GM19240 (cell line): ENCODE data around the gene HAUS7.

Experiments
- DNase-seq: peaks from one replicate; pipeline ENCODE4 v3.0.0; 2011; ENCODE audit warnings: low spot score; ENCODE audit not compliant: insufficient read length

HAUS7 gene

DNA sequence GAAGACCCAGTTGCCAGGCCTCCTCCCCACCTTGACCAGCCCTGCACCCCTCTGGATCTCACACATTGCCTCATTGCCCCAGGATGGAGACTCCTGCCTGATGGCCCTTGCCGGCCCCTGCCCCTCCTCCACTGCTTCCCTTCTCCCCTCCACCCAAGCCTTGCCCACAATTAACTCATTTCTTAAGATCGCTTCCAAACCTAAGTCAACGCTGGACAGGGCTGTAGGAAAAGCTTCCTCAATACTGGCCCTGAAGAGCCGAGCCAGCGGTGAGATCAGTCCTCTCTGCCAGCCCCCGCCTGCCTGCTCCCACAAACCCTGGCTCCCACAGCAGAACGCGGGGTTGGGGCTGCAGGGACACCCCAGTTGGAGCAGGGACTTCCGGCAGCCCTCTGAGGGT is 7.5 kb upstream of the HAUS7 start:
- no peak for DNase-seq

DNA sequence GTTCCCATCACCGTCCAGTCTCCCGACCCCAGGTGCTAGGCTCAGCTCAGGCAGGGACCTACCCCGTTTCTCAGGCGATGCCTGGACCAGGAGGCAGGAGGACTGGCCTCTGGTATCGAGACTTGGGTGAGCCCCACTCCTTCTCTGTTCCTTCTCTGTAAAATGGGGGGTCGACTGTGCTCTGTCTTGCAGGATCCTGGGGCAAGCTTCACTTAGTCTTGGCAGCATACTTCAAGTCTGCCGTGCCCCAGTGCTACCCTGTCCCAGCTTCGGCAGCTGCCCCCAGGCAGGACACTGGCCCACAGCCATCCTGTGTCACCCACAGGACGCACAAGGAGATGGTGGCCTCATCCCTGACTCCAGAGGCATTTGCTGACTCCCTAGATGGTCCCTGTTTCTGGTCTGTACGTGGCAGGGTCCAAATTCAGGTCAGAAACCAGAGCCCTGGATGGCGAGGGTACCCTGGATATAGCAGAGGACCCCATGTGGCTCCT is 7.0 kb upstream of the HAUS7 start:
- DNase-seq: no peak

DNA sequence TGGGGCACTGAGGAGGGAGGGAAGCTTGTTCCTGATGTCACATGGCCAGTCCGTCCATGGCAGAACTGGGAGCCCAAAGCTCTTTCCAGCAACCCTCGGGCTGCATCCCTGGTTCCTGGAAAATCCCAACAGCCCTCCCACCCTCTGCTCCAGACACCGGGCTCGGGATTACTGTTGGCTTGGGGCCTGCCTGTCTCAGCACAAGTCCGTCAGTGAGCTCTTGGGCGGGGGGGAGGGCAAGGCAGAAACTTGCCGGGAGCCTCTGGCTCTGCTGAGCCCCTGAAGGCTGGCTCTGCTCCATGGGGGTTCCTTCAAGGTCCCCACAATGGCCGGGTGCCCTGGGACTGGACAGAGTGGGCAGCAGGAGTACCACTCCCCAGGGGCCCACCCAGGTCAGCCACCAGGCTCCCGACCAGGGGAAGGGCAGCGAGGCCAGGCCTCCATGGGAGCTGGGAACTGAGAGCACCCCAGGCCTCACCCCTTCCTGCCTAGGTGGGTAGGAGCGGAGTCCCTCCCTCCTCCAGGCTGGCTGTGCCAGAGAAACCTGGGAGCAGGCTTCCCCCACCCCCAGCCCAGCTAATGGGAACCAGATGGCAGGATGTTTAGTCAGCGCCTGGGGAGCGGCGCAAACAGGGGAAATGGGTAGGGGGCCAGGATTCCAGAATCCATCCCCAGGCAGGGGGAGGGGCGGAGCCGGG is 6.4 kb upstream of the HAUS7 start:
- no peak for DNase-seq

DNA sequence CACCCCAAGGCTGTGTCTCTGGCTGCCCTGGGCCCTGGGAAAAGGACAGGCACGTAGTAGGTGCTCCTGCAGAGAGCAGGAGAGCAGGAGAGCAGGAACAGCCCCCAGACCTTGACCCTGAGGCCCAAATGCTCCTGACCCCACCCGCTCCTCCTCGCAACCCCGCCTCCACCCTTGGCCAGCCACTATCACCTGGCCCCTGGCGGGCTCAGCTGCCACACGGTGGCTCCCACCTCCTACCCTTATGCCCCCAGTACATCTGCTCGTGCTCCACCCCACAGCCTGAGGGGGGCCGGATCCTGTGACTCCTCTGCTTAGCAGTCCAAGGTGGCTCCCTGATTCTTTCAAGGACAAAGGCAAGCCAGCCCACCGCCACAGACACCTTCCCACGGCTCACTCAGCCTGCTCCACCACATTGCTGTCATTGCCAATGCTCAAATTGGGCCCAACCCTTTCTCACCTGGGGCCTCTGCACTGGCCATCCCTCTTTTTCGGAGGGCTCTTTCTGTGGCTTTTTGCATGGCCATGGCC is 5.4 kb upstream of the HAUS7 start:
- DNase-seq: no peak

DNA sequence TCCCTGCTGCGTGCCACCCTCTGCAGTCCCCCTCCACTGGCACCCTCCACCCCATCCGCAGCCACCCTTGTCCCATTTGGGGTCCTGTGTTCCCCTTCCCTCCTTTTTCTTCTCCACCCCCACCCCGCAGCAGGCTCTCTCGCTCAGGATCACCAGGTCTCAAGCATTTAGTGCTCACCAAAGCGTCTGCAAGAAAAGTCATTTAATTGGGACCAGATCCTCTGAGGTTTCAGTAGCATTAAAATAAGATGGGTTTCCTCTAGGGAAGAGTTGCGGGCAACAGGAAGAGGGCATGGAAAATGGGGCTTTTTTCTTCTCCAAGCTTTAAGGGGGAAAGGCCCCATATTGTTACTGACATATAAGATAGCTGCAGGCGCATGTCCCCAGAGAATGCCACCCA is 4.9 kb upstream of the HAUS7 start:
- DNase-seq: no peak

DNA sequence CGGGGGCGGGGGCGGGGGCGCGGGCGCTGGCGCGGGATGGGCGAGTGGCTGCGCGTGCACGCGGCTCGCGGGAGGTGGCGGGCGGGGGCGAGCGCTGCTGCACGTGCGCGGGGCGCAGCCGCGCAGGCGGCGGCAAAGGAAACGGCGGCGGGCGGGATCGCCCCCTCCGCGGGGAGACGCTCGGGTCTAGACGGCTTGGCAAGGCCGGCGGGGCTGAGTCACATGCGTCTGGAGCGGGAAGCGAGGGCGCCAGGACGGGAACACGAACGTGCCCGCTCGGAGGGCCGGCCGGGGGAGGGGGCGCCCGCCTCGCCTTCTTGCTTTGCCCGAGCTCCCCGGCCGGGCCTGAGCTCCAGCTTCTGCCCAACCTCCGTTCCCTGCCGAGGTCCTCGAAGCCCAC is 4.3 kb upstream of the HAUS7 start:
- DNase-seq: no peak

DNA sequence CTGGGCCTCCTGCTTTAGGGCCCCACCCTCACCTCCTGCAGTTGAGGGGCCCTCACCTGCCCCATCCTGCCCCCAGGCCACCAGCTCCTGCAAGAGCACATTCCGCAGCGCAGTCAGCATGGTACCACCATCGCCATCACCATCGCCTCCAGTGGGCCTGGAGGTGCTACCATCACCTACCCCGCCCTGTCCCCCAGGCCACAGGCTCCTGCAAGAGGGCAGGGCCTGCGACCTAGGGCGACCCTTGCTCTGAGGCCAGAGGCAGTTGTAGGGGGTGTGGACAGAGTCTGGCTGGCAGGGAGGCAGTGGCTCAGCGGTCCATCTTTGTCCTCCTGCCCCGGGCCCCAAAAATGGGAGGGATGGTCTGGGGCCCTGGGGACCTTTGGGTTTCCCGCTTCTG is 3.9 kb upstream of the HAUS7 start:
- DNase-seq: no peak

DNA sequence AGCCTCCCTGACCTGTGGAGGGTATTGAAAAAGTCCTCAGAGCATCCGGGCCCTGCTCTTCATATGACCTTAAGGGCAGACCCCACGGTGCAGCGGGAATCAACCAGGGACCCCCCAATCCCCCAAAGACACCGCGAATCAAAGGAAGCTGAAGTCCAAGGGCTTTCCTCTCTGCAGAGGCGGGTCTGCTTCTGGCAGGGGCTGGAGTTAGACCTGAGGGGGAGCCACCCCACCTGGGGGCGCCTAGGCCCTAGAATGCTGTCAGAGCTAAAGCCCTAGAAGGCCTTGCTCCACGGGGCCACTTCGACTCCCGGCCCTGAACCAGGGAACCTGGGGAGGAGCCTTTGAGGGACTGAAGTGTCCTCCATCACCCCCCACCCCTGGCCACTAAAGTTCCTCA is 2.8 kb upstream of the HAUS7 start:
- DNase-seq: no peak

DNA sequence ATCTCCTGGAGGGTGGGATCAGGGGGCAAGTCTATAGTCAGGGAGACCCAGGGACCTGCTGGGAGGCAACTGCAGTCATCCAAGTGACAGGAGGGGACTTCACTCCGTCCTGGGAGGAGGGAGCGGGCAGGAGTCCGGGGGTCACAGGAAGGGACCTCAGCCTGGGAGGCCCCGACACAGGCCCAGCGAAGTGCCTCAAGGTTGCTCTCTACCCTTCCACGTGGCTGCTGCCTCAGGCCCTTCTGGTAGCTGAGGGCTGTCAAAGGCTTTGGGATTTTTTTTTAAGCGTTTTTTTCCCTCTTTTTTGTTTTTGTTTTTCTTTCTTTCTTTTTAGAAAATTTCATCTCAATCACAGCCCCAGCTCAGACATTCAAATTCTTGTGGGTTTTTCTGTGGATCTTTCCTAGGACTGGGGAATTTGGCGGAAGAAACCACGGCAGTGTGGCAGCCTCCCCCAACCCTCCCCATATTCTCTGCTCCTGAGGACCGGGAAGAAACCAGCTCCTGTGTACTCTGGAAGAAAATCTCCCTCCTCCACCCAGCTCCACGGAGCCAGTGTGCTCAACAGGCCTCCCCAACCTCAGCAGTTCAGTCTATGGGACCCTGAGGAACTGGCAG is 1.4 kb upstream of the HAUS7 start:
- no peak for DNase-seq

DNA sequence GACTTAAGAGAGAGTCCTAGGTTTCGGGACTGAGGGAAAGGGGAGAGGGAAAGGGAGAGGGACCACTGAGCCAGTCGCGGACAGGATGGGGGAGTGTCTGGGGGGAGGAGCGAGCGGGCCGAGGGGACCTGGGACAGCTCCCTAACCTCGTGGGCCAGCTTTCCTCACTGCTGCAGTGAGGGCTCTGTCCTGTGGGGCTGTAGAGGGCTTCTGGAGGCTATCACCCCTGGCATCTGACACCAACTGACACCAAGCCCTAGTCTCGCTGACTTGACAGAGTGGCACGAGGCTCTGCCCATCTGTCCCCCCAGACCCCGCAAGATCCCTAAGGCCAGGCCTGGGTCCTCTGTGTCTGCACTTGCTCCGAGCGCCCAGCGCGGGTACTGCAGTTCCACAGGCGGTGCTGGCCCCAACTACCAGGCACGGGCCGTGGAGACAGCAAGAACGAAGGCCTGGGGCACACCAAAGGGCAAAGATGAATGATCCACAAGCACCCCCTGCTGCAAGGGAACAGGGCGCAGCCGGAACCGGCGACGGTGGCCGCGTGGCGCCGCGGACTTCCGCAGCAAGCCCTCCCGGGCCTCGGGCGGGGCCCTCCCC is 465 bp downstream of the HAUS7 start:
- no peak for DNase-seq

DNA sequence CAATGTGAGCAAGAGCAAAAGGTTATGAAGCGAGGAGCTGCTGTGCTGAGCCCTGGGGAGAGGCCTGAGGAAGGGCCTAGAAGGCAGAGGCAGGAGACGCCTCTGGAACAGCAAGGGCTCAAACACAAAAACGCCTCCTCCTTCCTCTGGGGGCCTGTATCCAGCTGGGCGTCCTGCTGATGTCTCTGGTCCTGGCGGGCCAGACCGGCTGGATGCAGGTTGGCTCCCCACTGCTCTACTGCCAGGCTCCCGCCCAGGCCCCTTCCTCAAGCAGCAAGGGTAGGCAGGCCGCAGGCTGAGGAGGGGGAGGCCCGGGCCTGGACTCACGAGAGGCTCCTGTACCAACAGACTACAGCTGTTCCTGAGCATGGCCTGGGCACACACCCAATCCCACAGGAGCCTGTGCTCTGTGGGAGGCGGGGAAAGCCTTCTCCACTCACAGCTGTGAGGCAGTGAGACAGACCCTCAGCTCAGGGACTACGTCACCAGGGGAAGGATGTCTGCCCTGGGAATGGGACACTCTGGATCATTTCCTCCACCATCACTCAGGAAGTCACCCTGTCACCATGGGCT is 2.3 kb downstream of the HAUS7 start:
- no peak for DNase-seq

DNA sequence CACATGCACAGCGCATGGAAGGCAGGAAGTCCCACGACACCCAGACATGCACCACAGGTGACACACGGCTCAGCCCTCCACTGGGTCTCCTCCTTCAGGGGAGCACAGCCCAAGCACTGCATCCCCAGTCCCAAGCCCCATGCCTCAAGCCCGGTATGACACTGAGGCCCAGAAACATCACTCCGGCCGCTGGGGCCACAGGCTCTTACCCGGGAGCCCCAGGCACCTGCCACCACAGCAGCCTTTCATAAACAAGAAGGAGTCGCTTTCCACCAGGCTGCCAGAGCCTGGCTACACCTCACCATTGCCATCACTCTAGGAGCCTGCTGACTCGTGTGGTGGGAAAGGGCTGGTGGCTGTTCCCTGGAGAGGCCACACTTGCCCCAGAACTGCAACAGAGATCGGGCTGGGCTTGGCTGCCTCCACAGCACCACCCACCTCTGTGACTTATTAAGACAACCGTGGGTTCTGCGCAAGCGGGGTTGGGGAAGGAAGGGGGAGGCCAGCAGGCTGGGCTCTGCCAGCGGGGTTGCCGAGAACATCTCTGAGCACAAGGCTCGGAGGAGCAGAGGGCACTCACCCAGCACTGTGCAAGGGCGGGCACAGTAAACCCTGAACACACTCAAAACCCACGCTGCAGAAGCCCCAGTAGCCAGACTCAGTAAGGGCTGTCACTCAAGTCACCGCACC is 4.5 kb downstream of the HAUS7 start:
- DNase-seq: no peak

DNA sequence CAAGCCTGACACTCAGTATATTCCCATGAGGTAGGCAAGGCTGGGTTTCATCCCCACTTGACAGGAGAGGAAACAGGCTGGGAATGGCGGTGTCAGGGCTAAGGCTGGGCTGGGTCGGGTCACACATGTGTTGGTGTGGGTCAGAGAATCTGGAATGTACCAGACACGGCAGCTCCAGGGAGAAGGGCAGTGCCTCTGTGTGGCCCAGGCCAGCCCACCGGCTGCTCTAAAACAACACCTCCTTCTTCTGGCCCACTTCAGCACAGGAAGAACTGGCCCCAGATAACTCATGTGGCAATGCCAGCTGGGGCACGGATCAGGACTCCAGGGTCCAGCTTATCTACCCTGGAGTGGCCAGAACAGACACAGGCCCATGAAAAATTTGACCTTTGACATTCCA is 6.3 kb downstream of the HAUS7 start:
- no peak for DNase-seq

DNA sequence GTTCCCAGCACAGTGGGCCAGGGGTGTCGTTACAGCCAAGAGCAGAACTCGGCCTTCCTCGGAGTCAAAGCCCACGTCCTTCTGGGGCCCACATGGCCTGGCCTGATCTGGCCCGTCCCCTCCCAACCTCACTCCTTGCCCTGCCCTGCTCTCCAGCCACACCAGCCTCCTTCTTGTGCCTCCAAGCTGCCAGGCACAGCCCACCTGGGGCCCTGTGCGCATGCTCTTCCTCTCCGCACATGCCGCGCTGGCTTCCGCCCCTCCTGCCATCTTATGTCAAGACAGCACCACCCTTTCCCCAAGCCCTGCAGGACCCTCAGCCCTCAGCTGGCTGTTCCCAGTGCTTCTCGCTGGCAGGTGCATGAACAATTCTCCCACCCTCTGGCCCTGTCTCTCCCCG is 6.8 kb downstream of the HAUS7 start:
- no peak for DNase-seq

DNA sequence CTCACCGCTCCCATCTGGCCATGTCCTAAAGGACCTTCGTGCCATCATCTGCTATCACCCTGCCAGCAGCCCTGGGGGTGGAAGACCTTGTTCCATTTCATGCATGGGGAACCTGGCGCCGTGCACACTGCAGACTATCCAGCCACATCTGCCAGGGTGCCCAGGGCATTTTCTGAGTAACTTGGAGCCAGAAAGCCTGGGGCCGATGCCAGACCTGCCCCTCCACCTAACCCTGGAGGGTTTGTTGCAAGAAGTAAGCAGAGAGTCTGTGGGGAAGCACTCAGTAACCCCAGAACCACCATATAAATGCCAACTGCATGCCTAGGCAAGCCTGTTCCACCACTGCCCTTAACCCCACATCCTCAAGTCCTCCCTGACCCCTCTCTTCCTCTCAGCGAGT is 7.3 kb downstream of the HAUS7 start:
- no peak for DNase-seq

DNA sequence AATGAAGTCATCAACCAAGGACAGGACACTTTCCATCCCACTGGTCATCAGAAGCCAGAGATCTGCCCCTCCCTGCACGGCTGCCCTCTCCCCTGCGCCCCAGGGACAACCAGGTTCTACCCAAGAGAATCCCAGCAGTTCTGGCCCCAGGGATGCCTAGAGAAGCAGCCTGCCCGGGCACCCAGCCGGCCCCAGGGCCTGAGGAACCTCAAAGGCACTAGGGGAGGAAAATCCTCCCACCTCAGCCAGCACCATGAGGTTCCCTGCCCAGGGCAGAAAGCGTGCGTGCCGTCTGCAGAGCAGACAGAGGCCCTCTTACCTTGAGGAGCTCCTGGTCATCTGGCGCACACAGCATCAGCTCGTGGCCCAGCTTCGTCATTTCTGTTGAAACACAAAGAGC is 8.1 kb downstream of the HAUS7 start:
- no peak for DNase-seq

DNA sequence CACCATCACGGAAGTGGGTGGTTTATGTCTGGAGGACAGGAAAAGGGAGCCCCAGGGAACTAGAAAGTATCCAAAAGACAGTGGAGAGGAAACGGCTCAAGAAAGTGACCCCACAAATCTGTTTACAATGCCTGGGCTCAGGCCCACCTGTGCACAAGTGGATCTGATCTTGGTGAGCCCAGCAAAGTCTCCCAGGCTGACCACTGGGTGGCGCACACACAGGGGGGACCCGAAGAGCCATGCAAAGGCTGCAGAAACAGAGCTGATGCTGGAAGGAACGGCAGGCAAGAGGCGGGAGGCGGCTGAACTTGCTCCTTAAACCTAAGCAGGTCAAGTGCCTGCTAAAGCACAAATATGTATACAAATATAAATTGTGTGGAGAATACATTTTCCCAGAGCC is 9.6 kb downstream of the HAUS7 start:
- DNase-seq: peak; percentile 43

DNA sequence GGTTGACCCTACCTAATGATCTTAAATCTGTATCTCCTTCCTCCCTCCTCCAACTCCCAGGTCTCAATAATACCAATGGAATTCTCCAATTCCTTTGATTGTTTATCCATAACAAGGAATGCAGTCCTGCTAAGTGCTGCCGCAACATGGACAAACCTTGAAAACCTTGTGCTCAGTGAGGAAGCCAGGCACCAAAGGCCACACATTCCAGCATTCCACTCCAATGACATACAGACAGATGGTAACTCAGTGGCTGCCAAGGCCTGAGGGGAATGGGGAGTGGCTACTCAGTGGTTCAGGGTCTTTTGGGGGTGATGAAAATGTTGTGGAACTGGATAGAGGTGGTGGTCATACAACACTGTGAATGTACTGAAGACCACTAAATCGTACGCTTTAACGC is 10.4 kb downstream of the HAUS7 start:
- DNase-seq: no peak

DNA sequence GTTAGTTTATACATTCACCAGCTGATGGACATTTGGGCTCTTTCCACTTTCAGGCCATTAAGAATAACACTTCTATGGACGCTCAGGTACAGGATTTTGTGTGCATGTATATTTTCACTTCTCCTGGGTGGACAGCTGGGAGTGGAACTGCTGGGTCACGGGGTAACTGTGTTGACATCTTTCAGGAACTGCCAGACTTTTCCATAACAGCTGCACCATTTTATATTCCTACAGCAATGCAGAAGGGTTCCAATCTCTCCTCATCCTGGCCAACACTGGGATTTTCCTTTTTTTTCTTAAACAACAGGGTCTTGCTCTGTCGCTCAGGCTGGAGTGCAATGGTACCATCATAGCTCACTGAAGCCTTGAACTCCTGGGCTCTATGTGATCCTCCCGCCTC is 11.9 kb downstream of the HAUS7 start:
- DNase-seq: no peak

DNA sequence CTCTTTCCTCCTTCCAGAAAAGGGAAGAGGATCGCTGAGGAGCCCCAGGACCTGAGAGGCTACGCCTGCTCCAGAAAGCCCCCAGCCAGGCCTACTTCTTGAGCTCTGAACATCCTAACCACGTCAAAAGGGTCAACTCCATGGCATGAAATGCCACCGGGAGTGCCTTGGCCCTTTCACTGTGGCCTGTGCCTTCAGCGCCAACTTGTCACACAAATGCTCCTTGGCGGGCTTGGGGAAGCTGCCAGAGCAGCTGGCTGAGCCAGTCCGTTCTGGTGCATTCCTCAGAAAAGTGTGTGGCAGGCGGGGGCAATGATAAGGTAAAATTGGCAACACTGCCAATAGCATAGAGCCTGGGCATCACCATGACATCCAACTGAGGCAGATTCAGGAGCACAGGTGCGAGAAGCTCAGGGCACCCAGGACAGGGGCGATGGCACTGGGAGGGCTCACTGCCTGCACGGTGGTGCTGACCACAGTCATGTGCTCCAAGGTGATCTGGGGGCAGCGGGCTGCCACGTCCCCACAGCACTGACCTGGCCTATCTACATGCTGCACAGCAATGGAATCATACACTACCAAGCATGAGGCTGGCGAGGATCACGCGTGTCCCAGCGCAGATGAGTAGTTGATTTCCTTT is 12.4 kb downstream of the HAUS7 start:
- no peak for DNase-seq

DNA sequence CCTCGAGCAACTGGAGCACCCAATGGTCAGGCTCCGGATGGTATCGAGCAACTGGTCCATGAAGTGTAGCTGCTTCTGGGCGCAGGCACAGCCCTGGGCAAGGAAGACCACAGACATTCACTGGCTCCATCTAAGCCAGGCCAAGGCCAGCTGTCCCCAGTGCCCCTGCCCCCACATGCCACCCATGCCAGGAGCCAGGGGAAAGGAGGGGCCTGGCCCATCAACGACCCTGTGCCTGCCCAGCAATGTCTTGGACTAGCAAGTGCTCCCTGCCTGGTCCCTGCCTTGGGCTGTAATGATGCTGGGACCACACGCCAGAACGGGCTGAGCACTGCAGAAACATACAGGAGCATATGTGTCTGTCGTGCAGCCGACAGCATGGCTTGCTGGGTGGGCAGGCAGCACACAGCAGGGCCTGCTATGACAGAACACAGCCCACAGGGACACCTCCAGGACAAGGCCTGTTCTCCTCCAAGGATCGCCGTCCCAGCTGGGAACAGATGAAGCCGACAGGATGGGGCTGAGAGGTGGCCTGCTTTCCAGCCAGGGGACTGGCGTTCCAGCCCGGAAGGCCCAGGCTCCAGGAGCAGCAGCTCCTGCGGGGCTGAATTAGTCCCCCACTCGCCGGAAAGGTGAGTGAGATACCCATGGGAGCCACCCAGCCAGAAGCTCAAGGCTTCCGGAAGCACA is 13.1 kb downstream of the HAUS7 start:
- DNase-seq: no peak
